ENCODE results near the gene NELL1.

The NELL1 gene

DNA sequence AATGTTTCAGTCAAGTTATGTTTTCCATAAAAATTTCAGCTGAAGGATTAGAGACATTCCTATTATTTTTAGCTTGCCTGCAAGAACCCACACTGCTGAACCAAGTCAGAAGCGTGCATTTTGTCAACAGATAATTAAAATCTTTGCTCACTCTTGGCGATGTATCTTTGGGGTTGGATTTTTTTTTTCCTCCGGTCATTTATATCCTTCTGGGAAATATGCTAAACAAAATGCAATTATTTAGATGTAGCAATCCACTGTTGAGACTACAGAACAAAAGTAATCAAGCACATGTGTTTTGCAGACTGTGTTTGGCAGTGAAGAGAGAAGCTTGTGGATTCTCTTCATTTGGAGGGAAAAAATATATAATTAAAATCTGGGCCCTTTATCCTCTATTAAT, 15.3 kb upstream of the NELL1 start:
- H3K9ac ChIP-seq (ENCODE audit: insufficient read length) = no peak overlapping the region
- no peak for DNase-seq (ENCODE audit: low read depth, low spot score)
- H3K4me3 ChIP-seq = no peak overlapping the region
- H3K9me3 ChIP-seq (ENCODE audit: low read depth, low read length) = no peaks in the 10 kb centered on the region
- no peak overlapping the region for H3K27ac ChIP-seq
- no peaks in the 10 kb centered on the region for H3K36me3 ChIP-seq (ENCODE audit: insufficient read depth, low read length)
- TF ChIP-seq FOXP2 (optimal IDR thresholded peaks at IDR 0.05; ENCODE audit: control extremely low read depth, extremely low read length, insufficient read depth) (no peak), POLR2AphosphoS5 (IDR thresholded peaks at IDR 0.05; ENCODE audit: borderline replicate concordance, low read depth, low read length) (no peak), EZH2 (IDR thresholded peaks at IDR 0.05) (no peak)

DNA sequence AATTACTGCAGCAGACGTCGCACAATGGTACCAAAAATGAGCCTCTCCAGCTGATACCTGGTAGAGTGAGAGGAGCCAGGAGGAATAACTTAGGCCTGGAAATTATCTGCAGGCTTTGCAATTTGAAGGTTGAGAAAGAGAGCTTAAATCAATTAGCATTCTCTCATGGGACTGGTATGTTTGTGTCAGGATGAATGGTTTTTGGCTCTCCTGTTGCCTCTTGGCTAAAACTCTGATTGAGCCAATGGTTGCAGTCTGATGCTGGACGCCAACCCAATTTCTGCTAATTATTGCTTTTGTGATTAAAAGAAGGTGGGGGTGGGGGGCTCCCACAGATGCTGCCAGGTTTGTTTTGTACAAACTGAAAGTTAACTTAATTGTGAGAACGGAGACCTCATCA, 12.5 kb upstream of the NELL1 start:
- Histone ChIP-seq H3K9me3 (ENCODE audit: low read depth, low read length) (no peaks in the 10 kb centered on the region), H3K9ac (ENCODE audit: insufficient read length) (no peak overlapping the region), H3K36me3 (ENCODE audit: insufficient read depth, low read length) (no peaks in the 10 kb centered on the region), H3K27ac (no peak overlapping the region), H3K4me3 (no peak overlapping the region)
- TF ChIP-seq EZH2 (IDR thresholded peaks at IDR 0.05) (no peak), FOXP2 (optimal IDR thresholded peaks at IDR 0.05; ENCODE audit: control extremely low read depth, extremely low read length, insufficient read depth) (no peak), POLR2AphosphoS5 (IDR thresholded peaks at IDR 0.05; ENCODE audit: borderline replicate concordance, low read depth, low read length) (no peak)
- DNase-seq (ENCODE audit: low read depth, low spot score) = no peak

DNA sequence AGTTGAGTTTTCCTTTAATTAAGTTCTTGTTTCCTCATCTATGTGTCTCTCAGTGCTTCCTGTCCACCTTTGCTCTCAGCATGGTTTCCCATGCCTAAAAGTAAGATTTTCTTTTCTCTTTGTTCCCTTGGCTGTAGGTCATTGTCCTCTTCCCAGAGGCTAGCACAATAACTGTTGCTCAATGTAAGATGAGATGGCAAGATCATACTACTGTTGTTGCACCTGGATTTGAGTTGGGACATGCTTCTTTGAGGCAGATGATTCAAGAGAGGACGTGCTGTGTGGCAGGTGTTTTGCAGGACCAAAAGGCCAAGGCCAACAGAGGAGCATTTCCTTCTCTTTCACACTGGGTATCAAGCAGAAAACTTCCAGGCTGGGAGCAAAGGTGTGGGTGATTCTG, 11.3 kb upstream of the NELL1 start:
- TF ChIP-seq EZH2 (IDR thresholded peaks at IDR 0.05) (no peak), FOXP2 (optimal IDR thresholded peaks at IDR 0.05; ENCODE audit: control extremely low read depth, extremely low read length, insufficient read depth) (no peak), POLR2AphosphoS5 (IDR thresholded peaks at IDR 0.05; ENCODE audit: borderline replicate concordance, low read depth, low read length) (no peak)
- H3K9me3 ChIP-seq (ENCODE audit: low read depth, low read length) = no peaks in the 10 kb centered on the region
- DNase-seq (ENCODE audit: low read depth, low spot score) = no peak
- no peaks in the 10 kb centered on the region for H3K36me3 ChIP-seq (ENCODE audit: insufficient read depth, low read length)
- H3K27ac ChIP-seq = no peak overlapping the region
- H3K9ac ChIP-seq (ENCODE audit: insufficient read length) = no peak overlapping the region
- no peak overlapping the region for H3K4me3 ChIP-seq

DNA sequence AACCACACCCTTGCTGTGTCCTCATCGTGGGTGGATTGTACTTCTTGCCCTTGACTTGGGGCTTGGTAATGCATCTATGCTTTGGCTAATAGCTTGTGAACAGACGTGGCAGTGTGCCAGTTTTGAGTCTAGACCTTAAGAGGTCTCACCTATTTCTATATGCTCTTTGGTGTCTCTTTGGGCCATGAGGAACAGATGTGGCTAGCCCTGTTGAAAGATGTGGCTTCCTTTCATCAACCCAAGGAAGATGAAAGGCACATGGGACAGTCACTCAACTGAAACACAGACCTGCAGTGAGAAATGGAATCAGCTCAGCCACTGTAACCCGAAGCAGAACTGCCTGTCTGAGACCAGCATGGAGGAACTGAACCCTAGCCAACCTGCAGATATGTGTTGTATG, 7.9 kb upstream of the NELL1 start:
- Histone ChIP-seq H3K9me3 (ENCODE audit: low read depth, low read length) (no peaks in the 10 kb centered on the region), H3K9ac (ENCODE audit: insufficient read length) (no peak overlapping the region), H3K36me3 (ENCODE audit: insufficient read depth, low read length) (no peaks in the 10 kb centered on the region), H3K4me3 (no peak overlapping the region), H3K27ac (no peak overlapping the region)
- TF ChIP-seq FOXP2 (optimal IDR thresholded peaks at IDR 0.05; ENCODE audit: control extremely low read depth, extremely low read length, insufficient read depth) (no peak), EZH2 (IDR thresholded peaks at IDR 0.05) (no peak), POLR2AphosphoS5 (IDR thresholded peaks at IDR 0.05; ENCODE audit: borderline replicate concordance, low read depth, low read length) (no peak)
- no peak for DNase-seq (ENCODE audit: low read depth, low spot score)

DNA sequence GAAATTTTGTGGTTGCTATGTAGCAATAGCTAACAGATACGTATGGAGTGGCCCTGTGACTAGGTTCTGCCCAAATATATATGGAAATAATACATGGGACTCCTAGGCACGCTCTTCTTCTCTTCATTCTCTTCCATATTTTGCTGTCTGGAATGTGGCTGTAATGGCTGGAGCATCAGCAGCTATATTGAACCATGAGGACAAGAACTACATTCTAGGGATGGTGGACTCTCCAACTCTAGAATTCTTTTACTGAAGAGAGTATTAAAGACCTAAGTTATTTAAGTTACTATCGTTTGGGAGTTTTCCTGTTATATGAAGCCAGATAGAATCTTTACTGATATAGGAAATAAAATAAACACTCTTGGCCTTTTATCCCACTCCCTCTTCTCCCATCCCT, 7.5 kb upstream of the NELL1 start:
- no peak for DNase-seq (ENCODE audit: low read depth, low spot score)
- no peak overlapping the region for H3K9ac ChIP-seq (ENCODE audit: insufficient read length)
- no peaks in the 10 kb centered on the region for H3K9me3 ChIP-seq (ENCODE audit: low read depth, low read length)
- TF ChIP-seq FOXP2 (optimal IDR thresholded peaks at IDR 0.05; ENCODE audit: control extremely low read depth, extremely low read length, insufficient read depth) = no peak
- TF ChIP-seq EZH2 (IDR thresholded peaks at IDR 0.05) = no peak
- no peak for TF ChIP-seq POLR2AphosphoS5 (IDR thresholded peaks at IDR 0.05; ENCODE audit: borderline replicate concordance, low read depth, low read length)
- H3K36me3 ChIP-seq (ENCODE audit: insufficient read depth, low read length) = no peaks in the 10 kb centered on the region
- H3K27ac ChIP-seq = no peak overlapping the region
- no peak overlapping the region for H3K4me3 ChIP-seq

DNA sequence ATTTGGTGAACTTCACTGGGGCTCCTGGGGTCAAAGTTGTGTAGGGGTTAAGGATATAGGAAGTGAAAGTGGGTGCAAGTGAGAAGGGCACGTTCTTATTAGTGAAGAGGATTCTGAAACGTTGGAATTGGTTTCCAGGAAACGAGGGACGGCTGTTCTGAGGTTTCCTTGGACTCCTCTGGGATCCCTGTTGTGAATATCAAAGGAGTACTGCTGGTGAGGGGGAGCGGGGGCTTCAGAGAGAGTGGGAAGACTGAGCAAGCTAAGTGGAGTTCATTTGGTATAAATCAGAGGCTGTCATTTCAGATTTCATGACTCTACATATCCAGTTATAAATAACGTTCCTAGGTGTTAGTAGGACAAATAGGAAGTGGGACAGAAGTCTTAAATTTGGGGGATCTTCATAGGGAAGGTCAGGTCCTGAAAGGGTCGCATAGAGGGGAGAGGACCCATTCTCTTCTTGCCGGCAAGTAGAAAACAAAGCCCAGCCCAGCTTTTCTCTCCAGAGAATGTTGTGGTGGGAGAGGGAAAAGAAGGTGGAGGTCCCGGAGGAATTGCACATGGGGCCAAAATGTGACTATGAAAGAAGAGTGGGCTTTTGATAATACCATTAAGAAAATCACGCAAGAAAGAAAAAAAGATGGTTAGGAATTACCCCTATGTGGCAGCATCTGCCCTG, 1.1 kb upstream of the NELL1 start:
- Histone ChIP-seq H3K27ac (no peak overlapping the region), H3K4me3 (peak overlapping the region; percentile 73), H3K36me3 (ENCODE audit: insufficient read depth, low read length) (no peaks in the 10 kb centered on the region), H3K9ac (ENCODE audit: insufficient read length) (no peak overlapping the region), H3K9me3 (ENCODE audit: low read depth, low read length) (no peaks in the 10 kb centered on the region)
- no peak for TF ChIP-seq FOXP2 (optimal IDR thresholded peaks at IDR 0.05; ENCODE audit: control extremely low read depth, extremely low read length, insufficient read depth)
- no peak for TF ChIP-seq POLR2AphosphoS5 (IDR thresholded peaks at IDR 0.05; ENCODE audit: borderline replicate concordance, low read depth, low read length)
- TF ChIP-seq EZH2 (IDR thresholded peaks at IDR 0.05) = no peak
- no peak for DNase-seq (ENCODE audit: low read depth, low spot score)

DNA sequence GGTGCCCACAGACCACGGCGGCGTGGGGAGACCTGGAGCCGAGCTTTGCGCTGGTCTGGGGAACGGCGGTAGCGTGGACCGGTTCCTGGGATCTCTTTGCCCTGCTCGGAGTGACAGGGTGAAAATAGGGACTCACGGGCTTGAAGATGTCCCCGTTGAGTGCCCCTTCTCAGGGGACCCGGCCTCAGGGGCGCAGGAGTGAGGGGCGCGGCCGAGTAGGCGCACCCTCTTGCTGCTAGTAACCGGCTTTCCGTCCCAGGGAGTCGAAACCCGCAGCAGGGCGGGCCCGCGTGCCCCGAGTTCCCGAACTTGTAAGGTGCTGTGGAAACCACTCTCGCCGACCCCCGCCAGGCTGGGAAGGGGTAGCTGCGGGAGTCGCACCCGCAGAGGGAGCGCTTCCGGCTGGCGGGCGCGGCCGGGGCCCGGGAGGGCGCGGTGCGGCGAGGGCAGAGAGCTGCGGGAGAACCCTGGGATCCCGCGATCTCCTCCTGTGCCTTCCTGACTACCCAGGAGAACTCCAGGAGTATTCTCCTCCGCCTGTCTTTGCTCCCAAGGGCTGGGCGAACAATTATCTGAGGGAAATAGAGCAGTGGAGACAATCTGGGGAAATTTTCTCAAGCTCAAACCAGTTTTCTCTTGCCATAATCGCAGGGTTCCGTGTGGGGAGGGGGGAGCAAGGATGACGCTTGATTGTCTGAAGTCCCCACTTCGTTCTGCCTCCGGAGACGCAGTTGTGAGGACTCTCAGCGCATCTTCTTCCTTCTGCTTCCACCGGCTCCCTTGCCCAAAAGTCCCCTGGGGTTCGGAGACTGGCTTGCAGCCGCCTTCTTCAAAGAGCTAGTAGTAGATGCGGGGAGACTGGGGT, 666 bp downstream of the NELL1 start:
- Histone ChIP-seq H3K27ac (no peak overlapping the region), H3K9ac (ENCODE audit: insufficient read length) (no peak overlapping the region), H3K9me3 (ENCODE audit: low read depth, low read length) (no peaks in the 10 kb centered on the region), H3K36me3 (ENCODE audit: insufficient read depth, low read length) (no peaks in the 10 kb centered on the region), H3K4me3 (peak overlapping the region; percentile 73)
- TF ChIP-seq EZH2 (IDR thresholded peaks at IDR 0.05) = peak; percentile 73
- TF ChIP-seq FOXP2 (optimal IDR thresholded peaks at IDR 0.05; ENCODE audit: control extremely low read depth, extremely low read length, insufficient read depth) = no peak
- DNase-seq (ENCODE audit: low read depth, low spot score) = no peak

DNA sequence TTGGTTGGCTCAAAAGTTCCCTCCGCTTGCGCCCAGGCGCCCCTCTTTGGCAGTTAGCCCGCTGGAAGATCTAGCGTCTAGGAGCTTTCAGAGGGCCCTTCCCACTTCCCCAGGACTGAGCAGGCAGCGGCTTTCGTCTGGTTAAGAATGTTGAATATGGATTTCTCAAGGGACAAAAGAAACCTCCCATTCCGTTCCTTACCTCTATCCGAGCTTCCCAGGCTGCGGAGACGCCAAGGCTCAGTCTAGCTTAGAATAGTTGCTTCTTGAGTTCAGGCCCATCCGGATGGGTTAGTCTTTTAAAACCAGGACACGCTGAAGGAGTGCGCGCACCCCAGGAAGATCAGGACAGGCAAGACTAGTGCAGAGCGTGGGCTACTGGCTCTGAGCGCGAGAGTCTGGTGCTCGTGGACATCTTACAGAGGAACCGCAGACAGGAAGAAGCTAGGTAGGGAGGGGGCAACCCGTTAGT, 1.6 kb downstream of the NELL1 start:
- TF ChIP-seq POLR2AphosphoS5 (IDR thresholded peaks at IDR 0.05; ENCODE audit: borderline replicate concordance, low read depth, low read length) (no peak), EZH2 (IDR thresholded peaks at IDR 0.05) (no peak), FOXP2 (optimal IDR thresholded peaks at IDR 0.05; ENCODE audit: control extremely low read depth, extremely low read length, insufficient read depth) (no peak)
- no peaks in the 10 kb centered on the region for H3K9me3 ChIP-seq (ENCODE audit: low read depth, low read length)
- H3K4me3 ChIP-seq = no peak overlapping the region
- H3K9ac ChIP-seq (ENCODE audit: insufficient read length) = no peak overlapping the region
- no peak overlapping the region for H3K27ac ChIP-seq
- H3K36me3 ChIP-seq (ENCODE audit: insufficient read depth, low read length) = no peaks in the 10 kb centered on the region
- DNase-seq (ENCODE audit: low read depth, low spot score) = no peak

All from SK-N-MC (cell line).